Subcutaneous adipose tissue (tissue), 4 donors: ENCODE data around the gene TRAF5. TPM values are rescaled to one million over a fixed set of nuclear protein-coding genes. Genes with fewer than 3 reads are reported as not detected.

Experiments used
- total RNA-seq, 4 donors: library from RNA; depleted of rRNA; stranded (reverse); fragments of >200 nt; gene quantifications; one replicate each; pipeline ENCODE4 v1.1.0, GENCODE V29; 2016
- TF ChIP-seq, protein P1 (sequence below): fragments of 450-650 bp; IDR thresholded peaks from one replicate; pipeline ENCODE4 v1.5.1; 2016; ENCODE audit warnings: low read depth, mild to moderate bottlenecking, control low read depth, antibody characterized with exemption, moderate library complexity

TRAF5 gene
- total RNA-seq, 4 donors from 2014 or later = 10.1 to 19.1 (median 12.6) TPM

DNA sequence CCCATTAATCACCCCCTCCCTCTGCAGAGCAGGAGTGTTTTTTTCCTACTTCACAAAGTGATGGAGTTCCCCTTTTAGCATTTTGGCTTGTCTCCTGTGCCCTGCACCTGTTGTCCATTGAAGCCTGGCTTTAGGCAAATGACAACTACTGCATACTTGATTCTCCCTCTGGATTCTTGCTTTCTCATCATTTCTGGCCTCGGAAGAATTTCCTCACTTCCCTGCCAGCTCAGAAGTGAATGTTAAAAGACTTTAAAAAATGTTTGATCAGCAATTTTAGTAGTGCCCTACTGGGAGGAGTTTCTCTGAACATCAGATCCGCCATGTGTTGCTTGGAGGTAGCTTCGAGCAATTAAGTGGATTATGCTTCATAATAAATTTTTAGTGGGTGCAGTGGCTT, 39.4 kb upstream of the TRAF5 start:
- TF ChIP-seq, protein P1, sequence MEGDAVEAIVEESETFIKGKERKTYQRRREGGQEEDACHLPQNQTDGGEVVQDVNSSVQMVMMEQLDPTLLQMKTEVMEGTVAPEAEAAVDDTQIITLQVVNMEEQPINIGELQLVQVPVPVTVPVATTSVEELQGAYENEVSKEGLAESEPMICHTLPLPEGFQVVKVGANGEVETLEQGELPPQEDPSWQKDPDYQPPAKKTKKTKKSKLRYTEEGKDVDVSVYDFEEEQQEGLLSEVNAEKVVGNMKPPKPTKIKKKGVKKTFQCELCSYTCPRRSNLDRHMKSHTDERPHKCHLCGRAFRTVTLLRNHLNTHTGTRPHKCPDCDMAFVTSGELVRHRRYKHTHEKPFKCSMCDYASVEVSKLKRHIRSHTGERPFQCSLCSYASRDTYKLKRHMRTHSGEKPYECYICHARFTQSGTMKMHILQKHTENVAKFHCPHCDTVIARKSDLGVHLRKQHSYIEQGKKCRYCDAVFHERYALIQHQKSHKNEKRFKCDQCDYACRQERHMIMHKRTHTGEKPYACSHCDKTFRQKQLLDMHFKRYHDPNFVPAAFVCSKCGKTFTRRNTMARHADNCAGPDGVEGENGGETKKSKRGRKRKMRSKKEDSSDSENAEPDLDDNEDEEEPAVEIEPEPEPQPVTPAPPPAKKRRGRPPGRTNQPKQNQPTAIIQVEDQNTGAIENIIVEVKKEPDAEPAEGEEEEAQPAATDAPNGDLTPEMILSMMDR = no peak

DNA sequence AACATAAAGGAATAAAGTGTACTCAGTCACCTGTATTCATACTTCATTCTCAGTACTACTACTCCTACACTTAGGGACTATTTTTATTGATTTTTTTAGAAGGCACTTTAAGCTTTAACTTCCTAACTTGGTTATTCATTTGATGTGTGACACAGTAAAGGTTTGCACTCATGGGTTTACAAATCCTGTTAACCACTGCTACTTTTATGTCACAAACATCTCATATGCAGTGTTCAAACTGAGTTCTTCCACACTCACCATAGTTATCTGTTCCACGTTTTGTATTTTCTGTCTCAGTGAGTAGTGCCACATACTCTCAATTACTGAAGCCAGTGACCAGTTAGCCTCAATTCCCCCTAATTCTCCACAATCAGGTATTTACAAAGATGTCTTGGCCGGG, 34.2 kb upstream of the TRAF5 start:
- TF ChIP-seq, protein P1 = no peak

DNA sequence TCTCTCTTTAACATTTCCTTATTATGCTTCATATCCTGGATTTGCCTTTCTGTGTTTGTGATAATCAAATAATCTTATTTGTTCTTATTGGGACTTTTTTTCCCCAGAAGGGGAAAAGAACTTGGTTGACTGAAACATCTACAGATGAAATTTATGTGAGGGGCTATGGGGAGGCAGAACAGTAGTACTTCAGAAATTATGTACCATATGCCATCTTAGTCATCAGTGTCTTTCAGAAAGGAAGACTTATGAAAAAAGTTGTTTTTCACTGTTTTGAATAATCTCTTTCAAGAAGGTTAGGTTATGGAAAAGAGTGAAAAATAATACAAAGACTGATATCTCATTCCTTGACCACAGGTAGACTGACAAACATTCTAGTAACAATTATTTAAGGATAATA, 30.2 kb upstream of the TRAF5 start:
- TF ChIP-seq, protein P1 = no peak

DNA sequence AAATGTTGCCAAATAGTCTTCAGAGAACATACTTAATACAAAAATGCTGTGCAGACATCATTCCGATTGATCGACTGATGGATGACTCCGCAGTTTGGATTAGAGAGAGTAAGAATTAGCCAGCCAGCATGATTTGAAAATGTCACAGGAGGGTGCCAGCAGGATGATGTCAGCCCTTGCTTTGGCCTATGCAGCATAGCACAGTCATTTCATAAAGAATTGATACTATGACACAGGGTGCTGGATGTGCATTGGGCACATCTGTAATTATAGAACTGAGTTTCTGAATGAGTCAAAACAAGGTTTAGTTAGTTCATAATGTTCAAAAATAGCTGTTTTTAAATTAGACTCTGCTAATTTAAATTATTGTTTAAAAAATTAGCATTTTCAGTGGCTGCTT, 21.6 kb upstream of the TRAF5 start:
- TF ChIP-seq, protein P1 = no peak

DNA sequence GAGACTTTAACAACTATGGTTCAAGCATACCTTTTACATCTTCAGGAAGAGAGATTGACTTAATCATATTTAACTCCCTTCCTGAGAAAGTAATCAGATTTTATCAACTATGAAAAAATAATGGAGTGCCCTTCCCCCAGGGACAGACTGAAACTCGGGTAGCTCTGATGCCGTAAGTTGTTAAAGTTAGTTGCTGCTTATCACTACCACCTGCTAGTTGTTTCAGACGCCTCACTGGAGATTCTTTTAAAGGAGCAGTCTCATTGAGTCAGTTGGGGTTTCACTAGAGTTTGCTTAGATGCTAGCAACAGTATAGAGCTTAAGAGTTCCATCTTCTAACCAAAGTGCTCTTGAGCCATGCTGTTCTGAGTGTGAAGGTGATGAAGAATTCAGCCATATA, 17.0 kb upstream of the TRAF5 start:
- TF ChIP-seq, protein P1 = no peak

DNA sequence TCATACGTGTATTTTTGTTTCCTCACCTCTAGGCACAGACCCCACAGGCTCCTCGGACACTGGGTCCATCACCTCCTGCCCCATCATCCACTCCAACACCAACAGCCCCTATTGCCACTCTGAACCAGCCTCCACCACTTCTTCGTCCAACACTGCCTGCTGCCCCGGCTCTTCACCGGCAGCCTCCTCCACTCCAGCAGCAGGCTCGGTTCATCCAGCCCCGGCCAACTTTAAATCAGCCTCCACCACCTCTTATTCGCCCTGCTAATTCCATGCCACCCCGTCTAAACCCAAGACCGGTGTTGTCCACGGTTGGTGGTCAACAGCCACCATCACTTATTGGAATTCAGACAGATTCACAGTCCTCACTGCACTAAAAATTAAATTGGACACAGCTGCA, 13.2 kb upstream of the TRAF5 start:
- TF ChIP-seq, protein P1 = no peak

DNA sequence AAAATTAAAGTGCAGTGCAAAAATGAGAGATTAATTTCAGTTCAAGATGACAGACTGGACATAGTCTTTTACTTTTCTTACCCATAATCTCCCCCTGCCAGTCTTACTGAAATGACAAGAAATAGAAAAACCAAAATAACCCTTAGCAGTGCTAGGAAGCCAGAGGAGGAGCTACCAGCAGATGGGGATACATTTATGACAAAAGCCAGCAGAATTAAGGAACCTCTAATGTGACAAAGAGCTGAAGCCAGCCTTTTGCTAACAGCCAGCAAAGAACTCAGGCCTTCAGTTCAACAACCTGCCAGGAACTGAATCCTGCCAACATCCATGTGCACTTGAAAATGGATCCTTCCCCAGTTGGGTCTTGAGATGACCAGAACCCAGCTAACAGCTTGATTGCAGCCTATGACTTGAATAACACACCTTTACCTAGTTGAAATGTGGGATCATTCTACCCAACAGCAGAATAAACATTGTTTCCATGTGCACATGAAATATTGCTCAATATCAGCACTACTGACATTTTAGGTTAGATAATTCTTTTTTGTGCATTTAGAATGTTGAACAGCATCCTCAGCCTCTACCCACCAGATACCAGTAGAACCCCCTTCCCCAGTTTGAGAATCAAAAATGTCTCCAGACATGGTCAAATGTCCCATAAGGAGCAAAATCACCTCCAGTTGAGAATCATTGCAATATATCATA, 7.9 kb upstream of the TRAF5 start:
- TF ChIP-seq, protein P1 = no peak
